ENCODE measurements around the gene UBALD1. TPM values are rescaled to one million over a fixed set of nuclear protein-coding genes. Genes with fewer than 3 reads are reported as not detected.

Gene UBALD1
- total RNA-seq, 4 donors from 2014 or later = 9.3 to 21.4 (median 10.9) TPM

- no peaks in the 10 kb centered on the region for H3K36me3 ChIP-seq
- intact Hi-C loops (cut with DNase I) = no loop called here
- no peak overlapping the region for H3K4me3 ChIP-seq (replicated peaks in 1 of 3)
- no peaks in the 10 kb centered on the region for H3K9me3 ChIP-seq
- WGBS, 2 donors = 93 to 94% methylated on average over 9 to 10 of the region's 10 CpGs
- H3K27me3 ChIP-seq = no peaks in the 10 kb centered on the region
- no peak for TF ChIP-seq POLR2A (IDR thresholded peaks at IDR 0.05)
- no peak for TF ChIP-seq CTCF (IDR thresholded peaks at IDR 0.05)
- no peak for DNase-seq
- no peak overlapping the region for H3K27ac ChIP-seq
- peaks cover 21 to 24% of the 10 kb centered on the region in 2 donors for H3K4me1 ChIP-seq
Observed at GRCh38 chr16:4599037-4599436, 15.7 kb downstream of the UBALD1 start.

GRCh38 chr16:4597174-4597573 lies 17.5 kb downstream of the UBALD1 start:
- no peak overlapping the region for H3K4me3 ChIP-seq (replicated peaks in 1 of 3)
- TF ChIP-seq CTCF (IDR thresholded peaks at IDR 0.05) = no peak
- peak; percentile 82 to 85 for DNase-seq

GRCh38 chr16:4594433-4595410 lies 20.0 kb downstream of the UBALD1 start:
- intact Hi-C loops (cut with DNase I) = no loop called here
- Histone ChIP-seq H3K9me3 (no peaks in the 10 kb centered on the region), H3K4me3 (replicated peaks in 1 of 3) (no peak overlapping the region), H3K27ac (no peak overlapping the region), H3K36me3 (no peaks in the 10 kb centered on the region), H3K4me1 (peaks cover 6 to 10% of the 10 kb centered on the region in 2 donors), H3K27me3 (no peaks in the 10 kb centered on the region)
- DNase-seq = peak in 1 of 2 donors; percentile 25
- WGBS, 2 donors = 81 to 91% methylated on average over 21 to 35 of the region's 38 CpGs
- TF ChIP-seq POLR2A (IDR thresholded peaks at IDR 0.05) = no peak
- TF ChIP-seq CTCF (IDR thresholded peaks at IDR 0.05) = no peak

More at GRCh38 chr16:4597174-4597573, 17.5 kb downstream of the UBALD1 start:
- no peaks in the 10 kb centered on the region for H3K9me3 ChIP-seq
- WGBS, 2 donors = 25 to 26% methylated on average over 5 to 8 of the region's 9 CpGs
- intact Hi-C loops (cut with DNase I) = no loop called here
- H3K36me3 ChIP-seq = no peaks in the 10 kb centered on the region
- H3K27me3 ChIP-seq = no peaks in the 10 kb centered on the region
- peak overlapping the region; percentile 45 to 49 (median 48) for H3K27ac ChIP-seq
- H3K4me1 ChIP-seq = peaks cover 21 to 24% of the 10 kb centered on the region in 2 donors

- DNase-seq = no peak
- no peaks in the 10 kb centered on the region for H3K9me3 ChIP-seq
- whole genome bisulfite sequencing, 2 donors = 64 to 83% methylated on average over 5 to 16 of the region's 16 CpGs
- TF ChIP-seq CTCF (IDR thresholded peaks at IDR 0.05) = no peak
- no peak for TF ChIP-seq POLR2A (IDR thresholded peaks at IDR 0.05)
- H3K4me3 ChIP-seq (replicated peaks in 1 of 3) = no peak overlapping the region
- no peaks in the 10 kb centered on the region for H3K27me3 ChIP-seq
- peaks cover 6 to 10% of the 10 kb centered on the region in 2 donors for H3K4me1 ChIP-seq
- intact Hi-C loops (cut with DNase I) = no loop called here
- H3K36me3 ChIP-seq = no peaks in the 10 kb centered on the region
- no peak overlapping the region for H3K27ac ChIP-seq
Observed at GRCh38 chr16:4593086-4593485, 21.6 kb downstream of the UBALD1 start.

Data from thyroid gland (tissue), 4 donors.